Lung (tissue), 12 donors: Measurements from ENCODE around the gene ARID5B. TPM values are rescaled to one million over a fixed set of nuclear protein-coding genes. Genes with fewer than 3 reads are reported as not detected.

Source experiments
- ATAC-seq: fragments of 200-7000 bp; cut with Tn5 transposase; one replicate; pipeline ENCODE4 v1.9.1; 2020; ENCODE audit warnings: moderate number of reproducible peaks; ENCODE audit not compliant: insufficient read depth, low FRiP score
- DNase-seq, 3 donors: peaks; one replicate each; pipeline ENCODE4 v3.0.0-alpha.2; 2013 to 2017
- H3K27ac ChIP-seq, 2 donors: one replicate each; pipeline ENCODE4 v1.5.1; 2013; ENCODE audit warnings: mild to moderate bottlenecking in 2 of 2, moderate library complexity in 2 of 2, control low read depth in 1 of 2, inconsistent platforms in 1 of 2, low read depth in 1 of 2, low read length in 1 of 2
- H3K27me3 ChIP-seq, 3 donors: one replicate each; pipeline ENCODE4 v1.5.1; 2013; ENCODE audit warnings: low read length in 2 of 3; ENCODE audit not compliant: control insufficient read depth in 3 of 3, insufficient read depth in 3 of 3
- H3K36me3 ChIP-seq, 4 donors: one replicate each; pipeline ENCODE4 v1.5.1; 2013; ENCODE audit warnings: low read length in 4 of 4, mild to moderate bottlenecking in 1 of 4, moderate library complexity in 1 of 4; ENCODE audit not compliant: control insufficient read depth in 4 of 4, insufficient read depth in 4 of 4
- H3K4me1 ChIP-seq, 5 donors: one replicate each; pipeline ENCODE4 v1.5.1; 2013; ENCODE audit warnings: low read length in 5 of 5, mild to moderate bottlenecking in 2 of 5, moderate library complexity in 1 of 5; ENCODE audit not compliant: control insufficient read depth in 5 of 5, insufficient read depth in 5 of 5
- H3K4me3 ChIP-seq: one replicate; pipeline ENCODE4 v1.5.1; 2013; ENCODE audit warnings: mild to moderate bottlenecking, control low read depth, moderate library complexity
- H3K9ac ChIP-seq, 2 donors: one replicate each; pipeline ENCODE4 v1.5.1; 2013; ENCODE audit warnings: low read length in 2 of 2, control low read depth in 1 of 2; ENCODE audit not compliant: insufficient read depth in 1 of 2
- H3K9me3 ChIP-seq, 4 donors: one replicate each; pipeline ENCODE4 v1.5.1; 2013; ENCODE audit warnings: low read length in 3 of 4, mild to moderate bottlenecking in 1 of 4, moderate library complexity in 1 of 4; ENCODE audit not compliant: control insufficient read depth in 4 of 4, insufficient read depth in 3 of 4
- WGBS, 2 donors: extraction: QIAGEN DNeasy Blood & Tissue Kit; methylation state at CpG; one replicate each; pipeline ENCODE4 v1.1.7; 2013; 5-methylcytosine and 5-hydroxymethylcytosine counted together
- polyA plus RNA-seq, 2 donors: library from polyadenylated mRNA; stranded (reverse); fragments of 200-250 nt; gene quantifications; one replicate each; pipeline ENCODE4 v1.2.1, GENCODE V29; 2013
- total RNA-seq, 2 donors: library from RNA; depleted of rRNA in 1 of 2; stranded (reverse); fragments of >200 nt in 1 of 2; gene quantifications; one replicate each; pipeline ENCODE4 v1.2.1, GENCODE V29; 2014 to 2021
- TF ChIP-seq, protein P1 (sequence below): IDR thresholded peaks from 2 replicates; pipeline ENCODE4 v1.5.1; 2012; ENCODE audit warnings: mild to moderate bottlenecking; ENCODE audit errors: control extremely low read depth, extremely low read depth
- donor health status: control.
- donor health status: control.
- donor health status: Bipolar disorder and iron deficiency.
- donor health status: healthy.
- donor health status: DM: yes; HTN: yes; CAD: no.

ARID5B gene
- total and polyA plus RNA-seq, 4 donors: 7.8 to 95.3 (median 22.0) TPM

DNA sequence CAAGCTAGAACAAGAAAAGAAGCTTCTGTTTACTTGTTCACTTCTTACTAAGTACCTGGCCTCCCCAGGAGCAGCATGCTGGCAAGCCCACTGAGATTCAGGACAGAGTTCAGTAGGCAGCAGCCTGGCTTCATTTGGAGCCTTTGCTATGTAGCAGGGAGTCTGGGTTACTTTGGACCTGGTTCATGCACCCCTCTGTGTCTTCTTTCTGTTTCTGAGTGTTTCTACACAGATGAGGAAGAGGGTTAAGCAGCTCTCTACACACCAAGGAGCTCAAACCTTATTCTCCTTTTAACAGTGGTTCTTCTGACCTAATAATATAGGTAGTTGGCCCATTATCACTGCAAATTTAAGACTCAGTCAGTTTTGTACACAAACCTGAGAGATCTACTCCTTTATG lies 152.9 kb downstream of the ARID5B start:
- TF ChIP-seq, protein P1, sequence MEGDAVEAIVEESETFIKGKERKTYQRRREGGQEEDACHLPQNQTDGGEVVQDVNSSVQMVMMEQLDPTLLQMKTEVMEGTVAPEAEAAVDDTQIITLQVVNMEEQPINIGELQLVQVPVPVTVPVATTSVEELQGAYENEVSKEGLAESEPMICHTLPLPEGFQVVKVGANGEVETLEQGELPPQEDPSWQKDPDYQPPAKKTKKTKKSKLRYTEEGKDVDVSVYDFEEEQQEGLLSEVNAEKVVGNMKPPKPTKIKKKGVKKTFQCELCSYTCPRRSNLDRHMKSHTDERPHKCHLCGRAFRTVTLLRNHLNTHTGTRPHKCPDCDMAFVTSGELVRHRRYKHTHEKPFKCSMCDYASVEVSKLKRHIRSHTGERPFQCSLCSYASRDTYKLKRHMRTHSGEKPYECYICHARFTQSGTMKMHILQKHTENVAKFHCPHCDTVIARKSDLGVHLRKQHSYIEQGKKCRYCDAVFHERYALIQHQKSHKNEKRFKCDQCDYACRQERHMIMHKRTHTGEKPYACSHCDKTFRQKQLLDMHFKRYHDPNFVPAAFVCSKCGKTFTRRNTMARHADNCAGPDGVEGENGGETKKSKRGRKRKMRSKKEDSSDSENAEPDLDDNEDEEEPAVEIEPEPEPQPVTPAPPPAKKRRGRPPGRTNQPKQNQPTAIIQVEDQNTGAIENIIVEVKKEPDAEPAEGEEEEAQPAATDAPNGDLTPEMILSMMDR: no peak
- H3K9ac ChIP-seq: no peak overlapping the region
- no peaks in the 10 kb centered on the region for H3K27me3 ChIP-seq
- peaks cover 1 to 30% (median 22%) of the 10 kb centered on the region in 4 donors for H3K36me3 ChIP-seq
- no peak for ATAC-seq
- no peak overlapping the region for H3K4me3 ChIP-seq
- DNase-seq: no peak
- no peaks in the 10 kb centered on the region for H3K9me3 ChIP-seq
- peaks cover 5 to 63% (median 38%) of the 10 kb centered on the region in 5 donors for H3K4me1 ChIP-seq
- H3K27ac ChIP-seq: peak overlapping the region; percentile 48 to 72

DNA sequence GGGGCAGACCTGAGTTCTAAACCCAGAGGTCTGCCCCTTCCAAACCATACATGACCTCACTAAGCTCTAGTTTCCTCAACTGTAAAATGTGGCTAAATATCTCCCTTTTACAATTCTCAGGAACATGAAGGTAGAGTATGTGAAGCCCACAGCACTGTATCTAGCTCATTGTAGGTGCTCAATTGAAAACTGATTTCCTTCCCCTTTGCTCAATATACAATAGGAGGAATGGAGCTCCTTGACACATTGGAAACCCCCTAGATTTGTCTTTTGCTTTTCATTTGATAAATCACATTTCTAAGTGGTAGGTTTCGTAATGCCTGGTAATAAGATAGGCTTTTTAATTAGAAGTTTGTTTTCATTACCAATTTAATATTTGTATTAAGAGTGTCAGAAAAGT lies 153.3 kb downstream of the ARID5B start:
- Histone ChIP-seq H3K36me3 (peaks cover 1 to 30% (median 22%) of the 10 kb centered on the region in 4 donors), H3K9me3 (no peaks in the 10 kb centered on the region), H3K9ac (no peak overlapping the region), H3K4me3 (no peak overlapping the region), H3K27ac (peak overlapping the region in 1 of 2 donors; percentile 72), H3K4me1 (peaks cover 5 to 66% (median 39%) of the 10 kb centered on the region in 5 donors), H3K27me3 (no peaks in the 10 kb centered on the region)
- WGBS, 2 donors: 67 to 76% methylated on average over 1 of the region's 1 CpG
- no peak for ATAC-seq
- no peak for DNase-seq
- TF ChIP-seq, protein P1: no peak

DNA sequence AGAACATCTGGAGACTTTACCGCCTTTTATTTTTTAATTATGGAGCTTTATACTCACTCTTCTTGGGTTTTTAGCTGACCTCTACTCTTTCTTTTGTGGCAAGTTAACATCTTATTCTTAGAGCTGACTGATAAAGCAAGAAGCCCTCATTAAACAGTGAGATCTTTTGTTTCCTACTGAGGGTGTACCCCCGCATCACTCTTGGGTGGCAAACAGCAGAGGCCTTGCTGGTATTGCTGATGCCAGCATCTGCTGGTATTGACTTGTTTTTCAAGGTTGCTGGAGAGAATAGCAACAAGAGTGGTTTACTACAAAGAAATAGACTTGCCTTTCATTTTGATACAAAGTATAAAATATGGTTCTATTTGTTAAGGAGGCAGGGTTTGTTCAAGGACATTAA lies 154.7 kb downstream of the ARID5B start:
- WGBS, 2 donors: 95 to 96% methylated on average over 2 of the region's 2 CpGs
- Histone ChIP-seq H3K27ac (peak overlapping the region in 1 of 2 donors; percentile 95), H3K36me3 (peaks cover 1 to 33% (median 22%) of the 10 kb centered on the region in 4 donors), H3K27me3 (no peaks in the 10 kb centered on the region), H3K4me3 (no peak overlapping the region), H3K4me1 (peaks cover 5 to 72% (median 36%) of the 10 kb centered on the region in 5 donors), H3K9me3 (no peaks in the 10 kb centered on the region), H3K9ac (no peak overlapping the region)
- no peak for DNase-seq
- ATAC-seq: no peak
- TF ChIP-seq, protein P1: no peak

DNA sequence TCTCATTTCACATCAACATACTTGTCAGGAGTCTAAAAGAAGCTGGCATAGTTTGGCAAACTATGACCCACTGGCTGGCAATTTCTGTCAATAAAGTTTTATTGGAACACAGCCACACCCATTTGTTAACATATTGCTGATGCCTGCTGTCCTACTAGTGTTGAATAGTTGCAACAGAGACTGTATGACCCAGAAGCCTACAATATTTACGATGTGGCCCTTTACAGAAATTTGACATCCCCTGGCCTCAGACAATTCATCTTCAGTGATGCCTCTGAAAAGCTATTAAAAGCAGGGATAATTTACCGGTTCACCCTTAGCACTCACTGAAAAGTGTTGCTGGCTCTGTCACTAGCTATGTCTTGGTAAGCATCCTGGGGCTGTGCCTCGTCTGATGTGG lies 155.2 kb downstream of the ARID5B start:
- ATAC-seq (no peak), DNase-seq (no peak)
- H3K27me3 ChIP-seq: no peaks in the 10 kb centered on the region
- H3K4me1 ChIP-seq: peaks cover 3 to 69% (median 33%) of the 10 kb centered on the region in 5 donors
- 78 to 90% methylated on average over 3 of the region's 3 CpGs for WGBS, 2 donors
- H3K36me3 ChIP-seq: peaks cover 1 to 35% (median 22%) of the 10 kb centered on the region in 4 donors
- TF ChIP-seq, protein P1: no peak
- H3K9ac ChIP-seq: no peak overlapping the region
- peak overlapping the region; percentile 56 to 95 for H3K27ac ChIP-seq
- H3K9me3 ChIP-seq: peaks cover 0 to 2% (median 0%) of the 10 kb centered on the region in 4 donors
- H3K4me3 ChIP-seq: no peak overlapping the region
